ENCODE data around the gene P3R3URF. TPM values are rescaled to one million over a fixed set of nuclear protein-coding genes. Genes with fewer than 3 reads are reported as not detected.

Gene P3R3URF
- total RNA-seq, 1 donor from 2014 or later = not detected

- Histone ChIP-seq H3K4me2 (ENCODE audit: low read length) (peak overlapping the region; percentile 99), H3K4me3 (ENCODE audit: insufficient read depth, low read depth, low read length) (no peak overlapping the region), H3K27me3 (ENCODE audit: insufficient read depth, low read length) (no peaks in the 10 kb centered on the region), H2AFZ (ENCODE audit: low read depth, low read length) (peak overlapping the region; percentile 98), H3K9ac (ENCODE audit: low read length) (no peak overlapping the region), H3K36me3 (ENCODE audit: insufficient read depth, low read length) (no peaks in the 10 kb centered on the region), H3K9me3 (ENCODE audit: insufficient read depth, low read depth, low read length) (no peaks in the 10 kb centered on the region), H4K20me1 (ENCODE audit: insufficient read depth, low read length) (no peaks in the 10 kb centered on the region), H3K4me1 (ENCODE audit: insufficient read depth, low read length) (peaks cover 5% of the 10 kb centered on the region), H3K79me2 (ENCODE audit: insufficient read depth, low read length) (no peaks in the 10 kb centered on the region), H3K27ac (ENCODE audit: low read depth, low read length) (no peak overlapping the region)
- TF ChIP-seq EZH2 (IDR thresholded peaks at IDR 0.05; ENCODE audit: insufficient read depth, low read length) (no peak), CTCF (IDR thresholded peaks at IDR 0.05; ENCODE audit: insufficient read depth, low read depth, low read length) (no peak)
- H3K36me3 Mint-ChIP-seq (ENCODE audit: low read depth, unreplicated experiment) = no peaks in the 10 kb centered on the region
- H3K4me3 Mint-ChIP-seq (ENCODE audit: unreplicated experiment) = peak overlapping the region; percentile 87
- no peak for FAIRE-seq
- H3K27me3 Mint-ChIP-seq (ENCODE audit: low read depth, unreplicated experiment) = peaks cover 2% of the 10 kb centered on the region
- H3K27ac Mint-ChIP-seq (ENCODE audit: unreplicated experiment) = no peak overlapping the region
- H3K9me3 Mint-ChIP-seq (ENCODE audit: unreplicated experiment) = no peaks in the 10 kb centered on the region
- no peaks in the 10 kb centered on the region for H3K4me1 Mint-ChIP-seq (ENCODE audit: low read depth, unreplicated experiment)
- DNase-seq (ENCODE audit: low read depth) = no peak
These were observed 28.1 kb upstream of the P3R3URF start for GRCh38 chr1:46204406-46204742.

GRCh38 chr1:46203738-46204405 lies 27.6 kb upstream of the P3R3URF start:
- DNase-seq (ENCODE audit: low read depth) = no peak
- Histone ChIP-seq H3K27ac (ENCODE audit: low read depth, low read length) (no peak overlapping the region), H2AFZ (ENCODE audit: low read depth, low read length) (peak overlapping the region; percentile 98), H3K4me1 (ENCODE audit: insufficient read depth, low read length) (peaks cover 6% of the 10 kb centered on the region), H3K36me3 (ENCODE audit: insufficient read depth, low read length) (no peaks in the 10 kb centered on the region), H3K4me2 (ENCODE audit: low read length) (peak overlapping the region; percentile 99), H3K27me3 (ENCODE audit: insufficient read depth, low read length) (no peaks in the 10 kb centered on the region), H3K9ac (ENCODE audit: low read length) (peak overlapping the region; percentile 82), H3K79me2 (ENCODE audit: insufficient read depth, low read length) (no peaks in the 10 kb centered on the region), H4K20me1 (ENCODE audit: insufficient read depth, low read length) (no peaks in the 10 kb centered on the region), H3K9me3 (ENCODE audit: insufficient read depth, low read depth, low read length) (no peaks in the 10 kb centered on the region), H3K4me3 (ENCODE audit: insufficient read depth, low read depth, low read length) (peak overlapping the region; percentile 84)
- peaks cover 2% of the 10 kb centered on the region for H3K27me3 Mint-ChIP-seq (ENCODE audit: low read depth, unreplicated experiment)
- H3K4me3 Mint-ChIP-seq (ENCODE audit: unreplicated experiment) = peak overlapping the region; percentile 87
- H3K4me1 Mint-ChIP-seq (ENCODE audit: low read depth, unreplicated experiment) = no peaks in the 10 kb centered on the region
- no peaks in the 10 kb centered on the region for H3K36me3 Mint-ChIP-seq (ENCODE audit: low read depth, unreplicated experiment)
- no peaks in the 10 kb centered on the region for H3K9me3 Mint-ChIP-seq (ENCODE audit: unreplicated experiment)
- no peak for FAIRE-seq
- TF ChIP-seq EZH2 (IDR thresholded peaks at IDR 0.05; ENCODE audit: insufficient read depth, low read length) (no peak), CTCF (IDR thresholded peaks at IDR 0.05; ENCODE audit: insufficient read depth, low read depth, low read length) (no peak)
- peak overlapping the region; percentile 48 for H3K27ac Mint-ChIP-seq (ENCODE audit: unreplicated experiment)

- H3K4me3 Mint-ChIP-seq (ENCODE audit: unreplicated experiment) = peak overlapping the region; percentile 86
- no peak overlapping the region for H3K27ac Mint-ChIP-seq (ENCODE audit: unreplicated experiment)
- DNase-seq (ENCODE audit: low read depth) (no peak), FAIRE-seq (no peak)
- no peaks in the 10 kb centered on the region for H3K4me1 Mint-ChIP-seq (ENCODE audit: low read depth, unreplicated experiment)
- H3K36me3 Mint-ChIP-seq (ENCODE audit: low read depth, unreplicated experiment) = peaks cover 10% of the 10 kb centered on the region
- Histone ChIP-seq H3K4me3 (ENCODE audit: insufficient read depth, low read depth, low read length) (no peak overlapping the region), H4K20me1 (ENCODE audit: insufficient read depth, low read length) (no peaks in the 10 kb centered on the region), H3K9ac (ENCODE audit: low read length) (no peak overlapping the region), H2AFZ (ENCODE audit: low read depth, low read length) (no peak overlapping the region), H3K36me3 (ENCODE audit: insufficient read depth, low read length) (no peaks in the 10 kb centered on the region), H3K4me1 (ENCODE audit: insufficient read depth, low read length) (peaks cover 20% of the 10 kb centered on the region), H3K9me3 (ENCODE audit: insufficient read depth, low read depth, low read length) (no peaks in the 10 kb centered on the region), H3K79me2 (ENCODE audit: insufficient read depth, low read length) (peaks cover 15% of the 10 kb centered on the region), H3K27ac (ENCODE audit: low read depth, low read length) (no peak overlapping the region), H3K4me2 (ENCODE audit: low read length) (peak overlapping the region; percentile 92), H3K27me3 (ENCODE audit: insufficient read depth, low read length) (no peaks in the 10 kb centered on the region)
- TF ChIP-seq CTCF (IDR thresholded peaks at IDR 0.05; ENCODE audit: insufficient read depth, low read depth, low read length) = no peak
- TF ChIP-seq EZH2 (IDR thresholded peaks at IDR 0.05; ENCODE audit: insufficient read depth, low read length) = no peak
- no peaks in the 10 kb centered on the region for H3K9me3 Mint-ChIP-seq (ENCODE audit: unreplicated experiment)
- H3K27me3 Mint-ChIP-seq (ENCODE audit: low read depth, unreplicated experiment) = peaks cover 2% of the 10 kb centered on the region
These were observed 23.0 kb upstream of the P3R3URF start for GRCh38 chr1:46199233-46199749.
